ENCODE results near the gene KANK2.

- TF ChIP-seq CTCF (IDR thresholded peaks at IDR 0.05) = no peak
- no peak for TF ChIP-seq EP300 (IDR thresholded peaks at IDR 0.05)
- no peak for TF ChIP-seq POLR2A (IDR thresholded peaks at IDR 0.05)
- TF ChIP-seq POLR2AphosphoS5 (IDR thresholded peaks at IDR 0.05) = no peak
Observed at GRCh38 chr19:11233073-11233472, 35.7 kb upstream of the KANK2 start.

All from upper lobe of left lung (tissue), 4 donors.